ENCODE data around the gene PES1. TPM values are rescaled to one million over a fixed set of nuclear protein-coding genes. Genes with fewer than 3 reads are reported as not detected.

PES1 gene
- total and polyA plus RNA-seq, 2 donors (not counting 3 experiments of a cell fraction or from before 2014, with no cell fraction given) = 110 to 135 TPM

- Histone ChIP-seq H3K4me2 (ENCODE audit: insufficient read depth, low read length) (no peak within 1 kb of the TSS), H3K27ac (ENCODE audit: insufficient read depth, low read depth, low read length) (no peak within 1 kb of the TSS)
These were observed 17.4 kb downstream of the PES1 start, which contains the start of gene GAL3ST1 for GRCh38 chr22:30574095-30574981. Gene GAL3ST1, minus strand, starts transcription at chr22:30574665. Its CDS starts 17,273 bp downstream, at chr22:30557392.

More at GRCh38 chr22:30574095-30574981, 17.4 kb downstream of the PES1 start, which contains the start of gene GAL3ST1:
- no peaks in the 10 kb centered on the region for H3K79me2 ChIP-seq (ENCODE audit: control insufficient read depth, insufficient read depth, low read length)
- BruUV-seq (replicated peaks) = no TSS peak
- POLR2A ChIA-PET = no interaction called here
- CTCF ChIA-PET = interaction anchor here (1.1 to 1.6 kb wide), 3 partner anchors 61 to 181 kb away, joined by 3 to 5 read pairs (median 3); no protein-coding TSS in a partner anchor
- no peaks in the 10 kb centered on the region for H3K9me3 ChIP-seq (replicated peaks; ENCODE audit: control insufficient read depth, insufficient read depth, low read length)
- H3K27me3 ChIP-seq (ENCODE audit: control insufficient read depth in 2 of 2, insufficient read depth in 2 of 2, low read length in 2 of 2) = peaks cover 0 to 5% of the 10 kb centered on the region in 2 experiments
- TF ChIP-seq, protein P1, sequence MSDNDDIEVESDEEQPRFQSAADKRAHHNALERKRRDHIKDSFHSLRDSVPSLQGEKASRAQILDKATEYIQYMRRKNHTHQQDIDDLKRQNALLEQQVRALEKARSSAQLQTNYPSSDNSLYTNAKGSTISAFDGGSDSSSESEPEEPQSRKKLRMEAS (IDR thresholded peaks at IDR 0.05; ENCODE audit: insufficient read depth, insufficient read length) = no peak
- TF ChIP-seq POLR2AphosphoS5 (IDR thresholded peaks at IDR 0.05; ENCODE audit: insufficient read depth, low read depth, low read length) (no peak), FOS (IDR thresholded peaks at IDR 0.05; ENCODE audit: borderline replicate concordance, insufficient read depth, low read length) (no peak), EZH2 (IDR thresholded peaks at IDR 0.05; ENCODE audit: borderline replicate concordance, low read depth, low read length, severe bottlenecking) (no peak), JUN (IDR thresholded peaks at IDR 0.05; ENCODE audit: borderline replicate concordance, insufficient read depth, insufficient read length, low read depth) (no peak), MYC (IDR thresholded peaks at IDR 0.05; ENCODE audit: low read depth, low read length) (no peak), GATA2 (IDR thresholded peaks at IDR 0.05; ENCODE audit: insufficient read depth, insufficient read length, low read depth, low read length) (no peak), POLR2A (IDR thresholded peaks at IDR 0.05; ENCODE audit: low read depth, low read length) (no peak)
- TF ChIP-seq, protein P2, sequence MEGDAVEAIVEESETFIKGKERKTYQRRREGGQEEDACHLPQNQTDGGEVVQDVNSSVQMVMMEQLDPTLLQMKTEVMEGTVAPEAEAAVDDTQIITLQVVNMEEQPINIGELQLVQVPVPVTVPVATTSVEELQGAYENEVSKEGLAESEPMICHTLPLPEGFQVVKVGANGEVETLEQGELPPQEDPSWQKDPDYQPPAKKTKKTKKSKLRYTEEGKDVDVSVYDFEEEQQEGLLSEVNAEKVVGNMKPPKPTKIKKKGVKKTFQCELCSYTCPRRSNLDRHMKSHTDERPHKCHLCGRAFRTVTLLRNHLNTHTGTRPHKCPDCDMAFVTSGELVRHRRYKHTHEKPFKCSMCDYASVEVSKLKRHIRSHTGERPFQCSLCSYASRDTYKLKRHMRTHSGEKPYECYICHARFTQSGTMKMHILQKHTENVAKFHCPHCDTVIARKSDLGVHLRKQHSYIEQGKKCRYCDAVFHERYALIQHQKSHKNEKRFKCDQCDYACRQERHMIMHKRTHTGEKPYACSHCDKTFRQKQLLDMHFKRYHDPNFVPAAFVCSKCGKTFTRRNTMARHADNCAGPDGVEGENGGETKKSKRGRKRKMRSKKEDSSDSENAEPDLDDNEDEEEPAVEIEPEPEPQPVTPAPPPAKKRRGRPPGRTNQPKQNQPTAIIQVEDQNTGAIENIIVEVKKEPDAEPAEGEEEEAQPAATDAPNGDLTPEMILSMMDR (IDR thresholded peaks at IDR 0.05; ENCODE audit: extremely low read depth in 1 of 2, insufficient read depth in 1 of 2, low read depth in 1 of 2, low read length in 2 of 2) = no peak
- dilution Hi-C loops (cut with MboI; ENCODE audit: extremely low pct_ligation_motif_present, low sequenced_read_pairs) (no loop called here), intact Hi-C loops (cut with micrococcal nuclease) (no loop called here)
- FAIRE-seq (no peak), DNase-seq (ENCODE audit: low read depth, low spot score) (no peak)
- H3K9me1 ChIP-seq (replicated peaks; ENCODE audit: control insufficient read depth, extremely low read depth, insufficient read depth, low read length) = no peaks in the 10 kb centered on the region
- H4K20me1 ChIP-seq (replicated peaks; ENCODE audit: control insufficient read depth, extremely low read depth, insufficient read depth, low read length) = no peaks in the 10 kb centered on the region
- no peaks in the 10 kb centered on the region for H3K4me1 ChIP-seq (ENCODE audit: control insufficient read depth, extremely low read depth, insufficient read depth, low read length)
- peaks cover under 1 to 22% of the 10 kb centered on the region in 2 experiments for H3K36me3 ChIP-seq (ENCODE audit: control insufficient read depth in 2 of 2, extremely low read depth in 1 of 2, insufficient read depth in 2 of 2, low read length in 2 of 2)
- no peak within 1 kb of the TSS for H2AFZ ChIP-seq (ENCODE audit: low read depth, low read length)
- no peak within 1 kb of the TSS for H3K4me3 ChIP-seq (replicated peaks in 1 of 3; ENCODE audit: insufficient read depth in 1 of 3, low read depth in 1 of 3, low read length in 3 of 3)
- H3K9ac ChIP-seq (replicated peaks; ENCODE audit: extremely low read depth, insufficient read depth, low read length) = no peak within 1 kb of the TSS

Data from endothelial cell of umbilical vein (primary cell).